ENCODE measurements around the gene PSMG3.

Gene PSMG3

GRCh38 chr7:1545417-1546246 is 24.2 kb downstream of the PSMG3 start:
- DNase-seq (ENCODE audit: low read depth, low spot score), result no peak

- no peak for DNase-seq (ENCODE audit: low read depth, low spot score)
These were observed 24.9 kb downstream of the PSMG3 start for GRCh38 chr7:1544896-1545416.

DNA sequence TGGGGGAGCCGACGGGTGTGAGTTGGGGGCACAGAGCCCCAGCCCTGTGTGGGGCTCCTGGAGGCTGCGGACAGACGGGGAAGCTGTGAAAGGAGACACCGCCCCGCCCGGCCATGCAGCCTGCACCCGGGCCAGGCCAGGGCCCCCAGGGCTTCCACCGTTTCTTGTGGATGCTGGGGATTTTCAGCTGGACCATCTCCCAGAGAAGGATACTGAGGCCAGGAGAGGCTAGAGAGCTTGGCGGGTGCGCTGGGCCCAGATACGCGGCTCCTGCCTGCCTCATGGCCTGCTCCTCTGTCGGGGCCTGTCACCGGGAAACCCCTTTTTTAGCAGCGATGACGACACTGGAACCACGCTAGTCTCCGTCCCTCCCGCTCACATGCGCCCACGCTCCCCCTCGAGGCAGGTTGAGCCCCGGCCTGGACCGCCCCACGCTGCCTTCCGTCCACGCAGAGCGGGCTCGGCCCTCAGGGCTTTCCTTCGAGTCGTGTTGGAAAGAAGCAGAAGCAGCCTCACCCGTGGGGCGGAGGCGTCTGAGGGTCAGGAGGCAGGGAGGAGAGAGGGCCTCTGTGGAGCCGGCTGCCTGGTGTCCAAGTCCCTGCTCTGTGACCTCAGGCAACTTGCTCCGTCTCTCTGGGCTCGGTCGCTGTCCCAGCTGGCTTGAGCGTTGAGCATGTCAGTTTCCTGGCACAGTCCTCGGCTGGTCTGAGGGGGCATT is 25.5 kb downstream of the PSMG3 start:
- DNase-seq (ENCODE audit: low read depth, low spot score), result no peak

GRCh38 chr7:1543826-1544177 is 26.0 kb downstream of the PSMG3 start:
- no peak for DNase-seq (ENCODE audit: low read depth, low spot score)

- DNase-seq (ENCODE audit: low read depth, low spot score), result no peak
These were observed 26.7 kb downstream of the PSMG3 start for GRCh38 chr7:1542841-1543747.

- DNase-seq (ENCODE audit: low read depth, low spot score), result no peak
These were observed 27.5 kb downstream of the PSMG3 start for GRCh38 chr7:1542329-1542728.

- no peak for DNase-seq (ENCODE audit: low read depth, low spot score)
These were observed 28.2 kb downstream of the PSMG3 start for GRCh38 chr7:1541431-1542162.

DNA sequence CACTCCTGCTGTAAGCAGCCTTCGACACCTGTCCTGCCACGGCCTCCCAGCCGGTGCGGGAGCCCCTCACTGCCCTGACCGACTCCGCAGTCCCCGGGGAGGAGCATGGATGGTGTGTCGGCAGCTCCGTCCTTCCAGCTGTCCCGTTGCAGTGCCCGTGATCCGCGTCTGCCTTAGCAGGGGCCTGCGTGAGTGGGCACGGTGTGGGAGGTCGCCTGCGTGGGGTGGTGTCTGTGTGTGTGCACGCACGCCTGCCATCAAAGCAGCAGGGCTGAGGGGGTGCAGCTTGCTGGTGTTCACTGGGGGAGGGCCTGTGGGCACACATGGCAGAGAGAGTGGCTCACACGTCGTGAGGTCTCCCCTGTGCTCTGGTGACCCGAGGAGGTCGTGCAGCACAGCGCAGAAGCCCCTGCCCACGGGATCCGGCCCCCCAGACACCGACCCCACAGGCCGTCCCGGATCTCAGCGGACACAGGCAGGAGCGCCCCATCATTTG is 29.0 kb downstream of the PSMG3 start:
- DNase-seq (ENCODE audit: low read depth, low spot score), result no peak

- no peak for DNase-seq (ENCODE audit: low read depth, low spot score)
These were observed 29.7 kb downstream of the PSMG3 start for GRCh38 chr7:1539882-1540775.

GRCh38 chr7:1539181-1539881 is 30.5 kb downstream of the PSMG3 start:
- DNase-seq (ENCODE audit: low read depth, low spot score), result no peak

DNA sequence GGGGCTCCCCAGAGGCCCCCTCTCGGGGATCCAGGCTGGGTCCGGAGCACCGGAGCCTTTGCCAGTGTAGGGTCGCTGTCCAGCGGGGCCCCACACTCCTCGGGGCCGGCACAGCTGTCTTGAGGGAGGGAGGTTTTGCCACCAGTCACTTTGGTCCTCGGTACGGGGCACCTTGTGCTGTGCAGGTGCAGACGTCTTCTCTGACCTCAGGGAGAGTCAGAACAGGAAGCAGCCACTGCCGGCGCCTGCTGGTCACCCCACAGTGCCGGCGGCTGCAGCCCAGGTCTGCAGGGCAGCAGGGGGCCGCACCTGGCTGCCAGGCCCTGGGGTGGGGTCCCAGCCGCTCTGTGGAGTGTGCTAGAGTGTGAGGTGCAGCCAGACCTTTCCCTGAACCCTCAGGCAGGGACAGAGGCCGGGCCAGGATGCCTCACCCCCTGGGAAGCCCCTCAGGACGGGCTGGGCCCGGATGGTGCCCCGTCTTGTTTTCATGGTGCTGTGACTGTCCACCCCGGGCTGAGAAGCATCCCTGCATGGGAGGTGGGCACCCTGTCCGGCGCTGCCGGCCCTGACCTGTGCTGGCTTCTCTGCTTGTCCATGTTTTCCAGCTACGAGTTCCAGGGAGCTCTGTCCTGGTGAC is 31.2 kb downstream of the PSMG3 start:
- no peak for DNase-seq (ENCODE audit: low read depth, low spot score)

DNA sequence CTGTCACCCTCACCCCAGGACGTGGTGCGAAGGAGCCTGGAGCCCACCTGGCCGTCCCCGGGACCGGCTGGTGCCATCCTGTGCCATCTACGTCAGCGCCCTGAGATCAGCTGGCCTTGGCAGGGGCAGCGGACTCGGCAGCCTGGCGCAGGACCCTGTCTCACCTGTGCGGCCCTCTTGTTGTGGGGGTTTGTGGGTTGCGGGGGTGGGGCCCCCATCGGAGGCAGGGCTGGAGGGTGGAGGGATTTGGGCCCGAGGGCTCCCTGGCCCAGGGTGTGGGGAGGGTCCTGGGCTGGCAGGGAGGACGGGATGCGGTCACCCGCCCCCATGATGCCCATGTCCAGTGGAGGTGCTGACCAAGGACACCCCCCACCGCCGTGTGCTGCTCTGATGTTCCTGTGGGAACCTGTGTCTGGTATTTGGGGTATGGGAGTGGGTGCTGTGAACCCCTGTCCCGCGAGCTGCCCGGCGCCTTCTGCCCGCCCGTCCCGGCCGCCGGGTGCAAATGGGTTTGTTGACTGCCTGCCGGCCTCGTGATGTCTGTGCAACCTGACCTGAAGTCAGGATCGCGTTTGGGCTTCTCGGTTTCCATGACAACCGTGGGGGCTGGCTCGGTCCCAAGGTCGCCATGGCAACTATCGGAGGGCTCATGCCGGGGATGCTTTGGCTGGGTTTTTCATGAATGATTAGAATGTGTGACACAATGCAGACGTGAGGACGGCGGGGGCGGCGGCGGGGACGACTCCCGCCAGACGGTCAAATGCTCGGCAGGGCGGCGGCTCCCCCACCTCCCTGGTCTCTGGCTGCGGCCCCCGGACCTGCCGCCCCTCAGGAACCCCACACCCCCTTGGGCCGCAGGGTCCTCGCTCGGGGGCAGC is 32.1 kb downstream of the PSMG3 start:
- DNase-seq (ENCODE audit: low read depth, low spot score), result peak; percentile 66

- peak; percentile 93 for DNase-seq (ENCODE audit: low read depth, low spot score)
These were observed 32.9 kb downstream of the PSMG3 start for GRCh38 chr7:1536743-1537534.

DNA sequence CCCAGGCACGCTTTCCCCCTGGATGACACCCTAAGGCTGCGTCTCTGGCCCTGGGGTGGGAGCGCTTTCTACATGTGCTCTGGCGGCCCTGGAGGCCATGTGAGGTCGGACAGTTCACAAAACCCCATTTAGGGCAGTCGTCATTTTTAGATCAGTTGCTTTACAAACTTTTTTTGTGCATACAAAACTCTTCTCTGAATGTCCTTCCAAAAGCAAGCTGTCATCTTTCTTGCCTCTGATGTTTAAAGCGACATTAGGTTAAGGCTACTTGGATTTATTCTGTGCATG is 33.4 kb downstream of the PSMG3 start:
- DNase-seq (ENCODE audit: low read depth, low spot score), result no peak

DNA sequence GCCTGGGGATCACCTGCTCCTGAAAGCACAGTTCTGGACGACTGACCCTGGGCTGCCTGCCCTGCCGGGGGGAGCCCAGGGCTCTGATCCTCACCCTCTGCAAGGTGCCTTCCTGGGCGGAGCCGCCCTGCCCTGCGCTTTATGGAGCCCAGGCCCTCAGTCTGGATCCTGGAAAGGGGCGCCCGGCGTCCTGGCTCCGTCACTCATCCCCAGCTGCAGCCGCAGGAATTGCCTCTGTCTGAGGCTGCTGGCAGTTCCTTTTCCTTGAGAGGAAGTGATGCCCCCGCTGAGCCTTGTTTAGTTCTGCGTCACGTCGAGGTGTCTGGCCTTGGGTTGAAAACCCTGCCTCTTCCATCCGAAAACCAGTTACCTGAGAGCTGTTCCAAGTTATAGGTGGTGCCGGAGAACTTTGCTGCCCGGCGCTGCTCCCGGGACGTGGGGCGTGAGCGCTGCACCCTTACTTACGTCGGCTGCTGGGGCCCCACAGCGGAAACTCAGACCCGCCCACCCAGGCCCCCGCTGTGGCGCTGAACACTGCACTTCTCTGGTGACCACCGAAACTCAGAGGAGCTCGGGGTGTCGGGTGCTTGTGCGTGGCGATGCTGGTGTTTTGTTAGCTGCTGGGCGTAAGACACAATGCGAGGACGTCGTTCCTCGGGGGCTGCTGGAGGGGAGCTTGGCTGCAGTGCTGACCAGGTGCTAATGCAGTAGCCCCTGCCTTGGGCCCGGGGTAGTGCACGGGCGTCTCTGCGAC is 34.0 kb downstream of the PSMG3 start:
- no peak for DNase-seq (ENCODE audit: low read depth, low spot score)

DNA sequence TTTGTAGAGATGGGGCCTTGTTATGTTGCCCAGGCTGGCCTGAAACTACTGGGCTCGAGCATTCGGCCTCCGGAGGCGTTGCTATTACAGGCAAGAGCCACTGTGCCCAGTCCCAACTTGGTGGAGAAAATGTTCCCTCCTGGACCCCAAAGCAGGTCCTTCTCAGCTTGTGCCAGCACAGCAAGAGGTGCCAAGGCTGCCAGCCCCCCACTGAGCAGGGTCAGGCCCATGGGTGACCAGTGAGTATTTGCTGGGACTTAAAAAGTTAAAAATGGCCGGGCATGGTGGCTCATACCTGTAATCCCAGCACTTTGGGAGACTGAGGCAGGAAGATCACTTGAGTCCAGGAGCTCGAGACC is 34.8 kb downstream of the PSMG3 start:
- DNase-seq (ENCODE audit: low read depth, low spot score), result no peak
